K562 (cell line): ENCODE measurements around the gene CNP. TPM values are rescaled to one million over a fixed set of nuclear protein-coding genes. Genes with fewer than 3 reads are reported as not detected.
"Not testable (repeated sequence)": the region's sequence is repeated elsewhere in the genome, so short reads cannot be mapped to it uniquely, and the experiment has no call there.

Experiments used
- ATAC-seq: fragments of 200-7000 bp; cut with Tn5 transposase; 3 replicates; pipeline ENCODE4 v1.9.1; 2020; ENCODE audit warnings: moderate library complexity
- BruUV-seq: library from RNA; stranded (reverse); fragments of 400-500 nt; replicated peaks from 2 replicates; lab custom pipeline; 2021; lab: Mats Ljungman, UMichigan
- CTCF ChIA-PET: fragments of 300-600 bp; formaldehyde crosslinking; extraction: SDS; loops from one replicate; lab custom pipeline; 2021; ENCODE audit warnings: low intra/inter-chr PET ratio; lab: Yijun Ruan, JAX
- POLR2A ChIA-PET: fragments of 300-600, 350-650 bp; sonication (Branson Sonifier 250); formaldehyde crosslinking; extraction: SDS; loops from one replicate; lab custom pipeline; 2021; ENCODE audit warnings: antibody characterized with exemption, inconsistent platforms; lab: Yijun Ruan, JAX
- DNase-seq, 4 experiments: peaks; one replicate each; pipeline versions ENCODE4 v3.0.0 to v3.0.0-alpha.2; 2011 to 2018; ENCODE audit warnings: low spot score in 3 of 4, mixed read lengths in 3 of 4; ENCODE audit errors: extremely low read depth in 1 of 4
- FAIRE-seq: peaks from 2 replicates; lab custom pipeline; 2011; peaks lifted over from hg19 to GRCh38; lab: Jason Lieb, UNC
- H2AFZ ChIP-seq: 2 replicates; pipeline ENCODE4 v1.6.0; 2011; ENCODE audit warnings: low read depth, low read length, control low read depth, inconsistent platforms
- H3K27ac ChIP-seq: fragments of 200-600 bp; 3 replicates; pipeline ENCODE4 v1.8.0; 2011; ENCODE audit warnings: low read depth, mild to moderate bottlenecking, control low read depth, inconsistent platforms, low read length, moderate library complexity, mixed read lengths; ENCODE audit errors: extremely low read depth
- H3K27me3 ChIP-seq, 2 experiments: fragments of 300-600 bp in 1 of 2; 2 replicates in 1 of 2; 3 replicates in 1 of 2; pipeline versions ENCODE4 v1.6.0 to v1.8.0; 2011; ENCODE audit warnings: inconsistent platforms in 2 of 2, low read length in 2 of 2, mild to moderate bottlenecking in 1 of 2, mixed read lengths in 1 of 2, moderate library complexity in 1 of 2; ENCODE audit not compliant: control insufficient read depth in 2 of 2, insufficient read depth in 2 of 2
- H3K36me3 ChIP-seq: fragments of 300-600 bp; 3 replicates; pipeline ENCODE4 v1.8.0; 2011; ENCODE audit warnings: mild to moderate bottlenecking, low read length, inconsistent platforms; ENCODE audit not compliant: control insufficient read depth, insufficient read depth
- H3K4me1 ChIP-seq, 2 experiments: fragments of 200-600 bp in 1 of 2; replicated peaks in 1 of 2; 2 replicates in 1 of 2; 3 replicates in 1 of 2; pipeline versions ENCODE4 v1.5.1 to v1.8.0; 2011; ENCODE audit warnings: inconsistent platforms in 2 of 2, low read length in 2 of 2, mild to moderate bottlenecking in 1 of 2, mixed read lengths in 1 of 2, moderate library complexity in 1 of 2; ENCODE audit not compliant: control insufficient read depth in 2 of 2, insufficient read depth in 2 of 2
- H3K4me2 ChIP-seq: 2 replicates; pipeline ENCODE4 v1.6.1; 2011; ENCODE audit warnings: low read length, control low read depth, inconsistent platforms, mixed read lengths; ENCODE audit not compliant: insufficient read depth
- H3K4me3 ChIP-seq: fragments of 200-600 bp; sonication (generic), shearing (Covaris generic); 2 replicates; pipeline ENCODE4 v1.5.1; 2016; ENCODE audit warnings: control low read depth, inconsistent platforms
- H3K79me2 ChIP-seq: fragments of 200-600 bp; 3 replicates; pipeline ENCODE4 v1.8.0; 2011; ENCODE audit warnings: low read length, inconsistent platforms; ENCODE audit not compliant: control insufficient read depth, insufficient read depth
- H3K9ac ChIP-seq, 2 experiments: 2 replicates each; pipeline versions ENCODE4 v1.6.0 to v1.6.1; 2011; ENCODE audit warnings: low read depth in 2 of 2, low read length in 2 of 2, control low read depth in 1 of 2, inconsistent platforms in 1 of 2, mild to moderate bottlenecking in 1 of 2, mixed read lengths in 1 of 2; ENCODE audit not compliant: insufficient read depth in 1 of 2
- H3K9me1 ChIP-seq: one replicate; pipeline ENCODE4 v1.6.0; 2011; ENCODE audit warnings: inconsistent platforms, mild to moderate bottlenecking, low read length, moderate library complexity; ENCODE audit not compliant: control insufficient read depth, insufficient read depth
- H3K9me3 ChIP-seq: replicated peaks from 2 replicates; pipeline ENCODE4 v1.5.1; 2011; ENCODE audit warnings: low read depth, low read length, inconsistent platforms; ENCODE audit not compliant: control insufficient read depth, insufficient read depth
- H4K20me1 ChIP-seq: replicated peaks from 2 replicates; pipeline ENCODE4 v1.6.1; 2011; ENCODE audit warnings: low read length, inconsistent platforms, mixed read lengths; ENCODE audit not compliant: control insufficient read depth, insufficient read depth
- ZBTB8A ChIP-seq: fragments of 450-650 bp; IDR thresholded peaks from 2 replicates; pipeline ENCODE4 v1.6.1; 2018; ENCODE audit warnings: mild to moderate bottlenecking, moderate library complexity; ENCODE audit not compliant: partially characterized antibody
- WGBS: fragments of 100-300 bp; shearing (Covaris generic); methylation state at CpG from one replicate; pipeline ENCODE4 v1.1.6; 2016; ENCODE audit warnings: low coverage, mixed read lengths; ENCODE audit not compliant: insufficient coverage; ENCODE audit errors: missing lambda C conversion rate; 5-methylcytosine and 5-hydroxymethylcytosine counted together
- in situ Hi-C: fragments of 300-500 bp; cut with MboI; formaldehyde crosslinking; loops from 4 replicates; pipeline ENCODE4 v1.15.0; 2018; ENCODE audit warnings: inconsistent platforms, mixed read lengths
- intact Hi-C: fragments of 100-400 bp; cut with micrococcal nuclease; formaldehyde crosslinking; loops from 2 replicates; pipeline ENCODE4 v1.14.2; 2022
- polyA plus RNA-seq, 8 experiments: library from polyadenylated mRNA; depleted of rRNA in 4 of 8; stranded (reverse) in 5 of 8; unstranded in 3 of 8; fragments of >200 nt; fragmentation: Nextera tagmentation in 2 of 8; fragmentation: Illumina TruSeq in 1 of 8; extraction: Ambion mirVana in 2 of 8; extraction: Trizol in 1 of 8; gene quantifications; 2 replicates each; pipeline versions ENCODE4 v1.2.1 to v1.2.3, GENCODE V29; 2011 to 2014; ENCODE audit warnings: inconsistent platforms in 1 of 8, missing spikeins in 1 of 8
- total RNA-seq, 7 experiments: library from RNA; depleted of rRNA in 6 of 7; stranded (reverse); fragments of >200 nt in 6 of 7; fragmentation: Illumina TruSeq in 2 of 7; extraction: Trizol in 2 of 7; gene quantifications; 2 replicates each; pipeline versions ENCODE4 v1.2.1 to v1.2.3, GENCODE V29; 2011 to 2021; ENCODE audit warnings: low replicate concordance in 1 of 7

The CNP gene
- total and polyA plus RNA-seq, 9 of the 15 experiments (the other 6 are each of a cell fraction or from before 2014, with no cell fraction given) = 1.7 to 52.0 (median 29.1) TPM

GRCh38 chr17:42019509-42020404 lies 53.2 kb downstream of the CNP start, which contains the start of gene NKIRAS2 (continued):
- TF ChIP-seq ZBTB8A = no peak

GRCh38 chr17:42020845-42021244 lies 54.2 kb downstream of the CNP start:
- not testable (repeated sequence) for FAIRE-seq
- POLR2A ChIA-PET = interaction anchor here (0.6 to 2.4 kb wide), 10 partner anchors 11 to 1155 kb away, joined by 3 to 12 read pairs (median 3); partner anchors contain the start of genes CNP and NAGLU

More at GRCh38 chr17:42020845-42021244, 54.2 kb downstream of the CNP start:
- CTCF ChIA-PET, H3K27me3 ChIP-seq, H3K27ac ChIP-seq, H4K20me1 ChIP-seq, ATAC-seq, DNase-seq, in situ Hi-C loops, H2AFZ ChIP-seq, BruUV-seq, H3K9me1 ChIP-seq, H3K9me3 ChIP-seq: not testable (repeated sequence)
- Histone ChIP-seq H3K4me1 (peaks cover 45 to 50% of the 10 kb centered on the region in 2 experiments), H3K9ac (peak overlapping the region; percentile 88 to 95; a peak in 3 of 4 replicates), H3K4me3 (peak overlapping the region; percentile 91), H3K36me3 (peaks cover 43% of the 10 kb centered on the region), H3K4me2 (peak overlapping the region; percentile 83), H3K79me2 (peaks cover 44% of the 10 kb centered on the region)
- 34% methylated on average over 8 of the region's 8 CpGs for WGBS
- intact Hi-C loops = loop anchor here (5.0 kb wide), 1 partner anchor 296 kb away; no protein-coding TSS in a partner anchor
